Mesendoderm (in vitro differentiated cells): ENCODE data around the gene RBM44.
"Not testable (repeated sequence)": the region's sequence is repeated elsewhere in the genome, so short reads cannot be mapped to it uniquely, and the experiment has no call there.

Experiments
- DNase-seq: peaks from one replicate; pipeline ENCODE4 v3.0.0; 2013
- H2AK5ac ChIP-seq: 2 replicates; pipeline ENCODE4 v1.6.1; 2013; ENCODE audit warnings: low read length, inconsistent platforms
- H2BK120ac ChIP-seq: 2 replicates; pipeline ENCODE4 v1.6.1; 2013; ENCODE audit warnings: low read depth, mild to moderate bottlenecking, low read length, moderate library complexity, mixed read lengths
- H2BK15ac ChIP-seq: replicated peaks from 2 replicates; pipeline ENCODE4 v1.6.1; 2013; ENCODE audit warnings: low read depth, mild to moderate bottlenecking, moderate library complexity
- H2BK5ac ChIP-seq: 2 replicates; pipeline ENCODE4 v1.6.1; 2013; ENCODE audit warnings: low read length, inconsistent platforms
- H3K18ac ChIP-seq: 2 replicates; pipeline ENCODE4 v1.6.1; 2013; ENCODE audit warnings: mild to moderate bottlenecking, low read length, mixed read lengths
- H3K23ac ChIP-seq: one replicate; pipeline ENCODE4 v1.6.1; 2013; ENCODE audit warnings: low read length
- H3K27ac ChIP-seq: 2 replicates; pipeline ENCODE4 v1.5.1; 2013; ENCODE audit warnings: low read depth, mild to moderate bottlenecking, inconsistent platforms, low read length, moderate library complexity
- H3K27me3 ChIP-seq: 2 replicates; pipeline ENCODE4 v1.6.1; 2013; ENCODE audit warnings: low read length, control low read depth, mild to moderate bottlenecking, inconsistent platforms; ENCODE audit not compliant: insufficient read depth, poor library complexity
- H3K36me3 ChIP-seq: 2 replicates; pipeline ENCODE4 v1.6.1; 2013; ENCODE audit warnings: low read length, inconsistent platforms; ENCODE audit not compliant: control insufficient read depth, insufficient read depth
- H3K4ac ChIP-seq: one replicate; pipeline ENCODE4 v1.6.1; 2013; ENCODE audit warnings: low read depth, mild to moderate bottlenecking, low read length, moderate library complexity
- H3K4me1 ChIP-seq: 2 replicates; pipeline ENCODE4 v1.6.1; 2013; ENCODE audit warnings: low read depth, low read length, inconsistent platforms; ENCODE audit not compliant: control insufficient read depth
- H3K4me2 ChIP-seq: 2 replicates; pipeline ENCODE4 v1.6.1; 2013; ENCODE audit warnings: low read length
- H3K4me3 ChIP-seq: 2 replicates; pipeline ENCODE4 v1.5.1; 2013; ENCODE audit warnings: mild to moderate bottlenecking, low read length
- H3K56ac ChIP-seq: one replicate; pipeline ENCODE4 v1.6.1; 2013; ENCODE audit warnings: low read length
- H3K79me1 ChIP-seq: 2 replicates; pipeline ENCODE4 v1.6.1; 2013; ENCODE audit warnings: low read length, inconsistent platforms
- H3K79me2 ChIP-seq: 2 replicates; pipeline ENCODE4 v1.6.1; 2013; ENCODE audit warnings: mild to moderate bottlenecking, low read length; ENCODE audit not compliant: control insufficient read depth, insufficient read depth
- H3K9ac ChIP-seq: 2 replicates; pipeline ENCODE4 v1.6.1; 2013; ENCODE audit warnings: low read length, inconsistent platforms
- H4K5ac ChIP-seq: one replicate; pipeline ENCODE4 v1.6.1; 2013; ENCODE audit warnings: low read length
- H4K8ac ChIP-seq: one replicate; pipeline ENCODE4 v1.6.1; 2013; ENCODE audit warnings: low read depth, mild to moderate bottlenecking, control low read depth, low read length, moderate library complexity
- WGBS: extraction: QIAGEN DNeasy Blood & Tissue Kit; methylation state at CpG from one replicate; pipeline ENCODE4 v1.1.7; 2013; ENCODE audit warnings: low lambda C conversion rate, missing lambda C conversion rate; ENCODE audit not compliant: insufficient coverage; ENCODE audit errors: extremely low coverage; 5-methylcytosine and 5-hydroxymethylcytosine counted together

Gene RBM44

GRCh38 chr2:237866101-237866621 lies 67.6 kb downstream of the RBM44 start:
- no peak for DNase-seq
- H3K23ac ChIP-seq: no peak overlapping the region
- H3K27me3 ChIP-seq: no peaks in the 10 kb centered on the region
- H2AK5ac ChIP-seq: no peak overlapping the region
- no peak overlapping the region for H3K4ac ChIP-seq
- no peak overlapping the region for H3K4me2 ChIP-seq
- H3K36me3 ChIP-seq: no peaks in the 10 kb centered on the region
- peaks cover 3% of the 10 kb centered on the region for H3K4me1 ChIP-seq
- H2BK5ac ChIP-seq: no peak overlapping the region
- no peaks in the 10 kb centered on the region for H3K79me1 ChIP-seq
- no peak overlapping the region for H3K18ac ChIP-seq
- whole genome bisulfite sequencing: no CpG with 5 or more reads among the region's 13 CpGs
- H3K79me2 ChIP-seq: no peaks in the 10 kb centered on the region
- no peak overlapping the region for H3K9ac ChIP-seq
- no peak overlapping the region for H4K5ac ChIP-seq
- no peak overlapping the region for H2BK120ac ChIP-seq
- H4K8ac ChIP-seq: no peak overlapping the region
- no peak overlapping the region for H2BK15ac ChIP-seq
- H3K56ac ChIP-seq: no peak overlapping the region
- H3K27ac ChIP-seq: no peak overlapping the region
- H3K4me3 ChIP-seq: no peak overlapping the region

- Histone ChIP-seq H3K27me3 (no peaks in the 10 kb centered on the region), H3K4me1 (peaks cover 3% of the 10 kb centered on the region), H3K23ac (no peak overlapping the region), H3K4me3 (no peak overlapping the region), H3K79me2 (no peaks in the 10 kb centered on the region), H4K8ac (no peak overlapping the region), H3K56ac (no peak overlapping the region), H2BK120ac (no peak overlapping the region), H3K18ac (no peak overlapping the region), H3K27ac (no peak overlapping the region), H3K36me3 (no peaks in the 10 kb centered on the region), H2BK15ac (no peak overlapping the region), H4K5ac (no peak overlapping the region), H2AK5ac (no peak overlapping the region), H3K4me2 (no peak overlapping the region), H3K79me1 (no peaks in the 10 kb centered on the region), H3K4ac (no peak overlapping the region), H3K9ac (no peak overlapping the region), H2BK5ac (no peak overlapping the region)
- no peak for DNase-seq
- WGBS: no CpG with 5 or more reads among the region's 10 CpGs
Observed at GRCh38 chr2:237867465-237867864, 68.9 kb downstream of the RBM44 start.

DNA sequence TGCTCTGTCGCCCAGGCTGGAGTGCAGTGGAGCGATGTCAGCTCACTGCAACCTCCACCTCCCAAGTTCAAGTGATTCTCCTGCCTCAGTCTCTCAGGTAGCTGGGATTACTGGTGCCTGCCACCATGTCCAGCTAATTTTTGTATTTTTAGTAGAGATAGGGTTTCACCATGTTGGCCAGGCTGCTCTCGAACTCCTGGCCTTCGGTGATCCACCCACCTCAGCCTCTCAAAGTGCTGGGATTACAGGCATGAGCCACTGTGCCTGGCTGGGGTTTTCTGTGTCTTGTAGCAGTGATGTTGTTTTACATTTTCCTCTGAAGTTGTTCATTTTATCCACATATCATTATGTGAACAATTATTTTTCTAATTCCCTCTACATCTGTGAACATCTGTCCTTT lies 69.5 kb downstream of the RBM44 start:
- H3K23ac ChIP-seq, H2BK15ac ChIP-seq, H2BK5ac ChIP-seq, H4K8ac ChIP-seq, H2BK120ac ChIP-seq, H3K36me3 ChIP-seq, DNase-seq, H2AK5ac ChIP-seq, H3K4me1 ChIP-seq, H3K27me3 ChIP-seq, H3K18ac ChIP-seq, H3K56ac ChIP-seq, H3K9ac ChIP-seq, H3K79me1 ChIP-seq, H3K4ac ChIP-seq, H4K5ac ChIP-seq, H3K4me2 ChIP-seq, H3K4me3 ChIP-seq, H3K79me2 ChIP-seq, H3K27ac ChIP-seq: not testable (repeated sequence)
- WGBS: no CpG with 5 or more reads among the region's 4 CpGs

DNA sequence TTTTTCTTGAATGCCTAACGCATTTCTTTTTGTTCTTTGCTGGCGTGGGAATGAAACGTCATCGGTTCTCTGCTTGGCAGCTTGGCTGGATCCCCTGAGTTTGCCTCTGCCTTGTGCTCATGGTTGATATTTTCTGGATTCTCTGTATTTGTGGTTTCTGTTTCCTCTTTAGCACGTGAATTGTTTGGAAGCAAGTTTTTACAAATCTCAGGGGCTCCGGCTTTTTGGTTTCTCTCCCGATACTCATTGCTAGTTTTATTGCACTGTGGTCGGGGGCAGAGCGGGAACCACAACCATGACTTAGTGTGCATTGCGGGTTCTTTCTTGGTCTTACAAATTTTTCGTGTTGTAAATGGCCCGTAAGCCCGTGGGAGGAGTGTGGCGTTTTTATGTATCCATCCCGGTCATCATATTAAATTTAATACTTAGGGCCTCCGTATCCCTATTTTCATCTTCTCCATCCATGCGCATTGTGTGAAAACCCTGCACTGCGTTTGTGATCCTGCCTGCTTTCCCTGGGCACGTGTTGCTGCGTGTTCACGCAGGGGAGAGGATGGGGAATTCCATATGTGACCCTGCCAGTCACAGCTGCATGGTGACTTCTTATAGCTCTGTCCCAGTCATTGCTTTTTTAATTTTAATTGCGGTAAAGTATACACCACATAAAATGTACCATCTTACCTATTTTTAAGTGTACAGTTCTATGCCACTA lies 70.2 kb downstream of the RBM44 start:
- Histone ChIP-seq H2AK5ac (no peak overlapping the region), H3K9ac (no peak overlapping the region), H2BK5ac (no peak overlapping the region), H3K27me3 (no peaks in the 10 kb centered on the region), H3K79me2 (no peaks in the 10 kb centered on the region), H2BK15ac (no peak overlapping the region), H3K79me1 (no peaks in the 10 kb centered on the region), H3K27ac (no peak overlapping the region), H2BK120ac (no peak overlapping the region), H3K4me3 (no peak overlapping the region), H3K23ac (no peak overlapping the region), H3K4ac (no peak overlapping the region), H3K56ac (no peak overlapping the region), H3K4me1 (peaks cover 3% of the 10 kb centered on the region), H4K8ac (no peak overlapping the region), H3K4me2 (no peak overlapping the region), H4K5ac (no peak overlapping the region), H3K18ac (no peak overlapping the region), H3K36me3 (no peaks in the 10 kb centered on the region)
- no peak for DNase-seq
- no CpG with 5 or more reads among the region's 22 CpGs for WGBS

GRCh38 chr2:237869343-237870102 lies 70.9 kb downstream of the RBM44 start:
- Histone ChIP-seq H3K4me1 (no peaks in the 10 kb centered on the region), H3K27me3 (no peaks in the 10 kb centered on the region), H4K5ac (no peak overlapping the region), H3K56ac (no peak overlapping the region), H3K9ac (no peak overlapping the region), H2BK15ac (no peak overlapping the region), H2BK5ac (no peak overlapping the region), H3K79me1 (no peaks in the 10 kb centered on the region), H2BK120ac (no peak overlapping the region), H3K18ac (no peak overlapping the region), H3K4ac (no peak overlapping the region), H3K4me3 (no peak overlapping the region), H3K79me2 (no peaks in the 10 kb centered on the region), H2AK5ac (no peak overlapping the region), H4K8ac (no peak overlapping the region), H3K36me3 (no peaks in the 10 kb centered on the region), H3K27ac (no peak overlapping the region), H3K23ac (no peak overlapping the region), H3K4me2 (no peak overlapping the region)
- no peak for DNase-seq
- WGBS: no CpG with 5 or more reads among the region's 21 CpGs
